GM23338 (cell line): ENCODE data around the gene DNAJB13. TPM values are rescaled to one million over a fixed set of nuclear protein-coding genes. Genes with fewer than 3 reads are reported as not detected.

Experiments used
- ATAC-seq: fragments of 200-7000 bp; cut with Tn5 transposase; 3 replicates; pipeline ENCODE4 v1.9.1; 2020
- DNase-seq: peaks from one replicate; pipeline ENCODE4 v3.0.0-alpha.2; 2015; ENCODE audit warnings: low spot score
- H2AFZ ChIP-seq: fragments of 200-600 bp; sonication (generic); 2 replicates; pipeline ENCODE4 v1.8.0; 2016; ENCODE audit warnings: antibody characterized with exemption, mild to moderate bottlenecking, moderate library complexity
- H3F3A ChIP-seq: fragments of 200-600 bp; sonication (generic); replicated peaks from 2 replicates; pipeline ENCODE4 v1.8.0; 2017; ENCODE audit warnings: antibody characterized with exemption, mixed run types, low read depth
- H3K27ac ChIP-seq: fragments of 200-600 bp; sonication (generic); 2 replicates; pipeline ENCODE4 v1.6.1; 2016; ENCODE audit warnings: low read depth
- H3K27me3 ChIP-seq: fragments of 200-600 bp; sonication (generic); 2 replicates; pipeline ENCODE4 v1.8.0; 2016; ENCODE audit warnings: mild to moderate bottlenecking, mixed run types, moderate library complexity; ENCODE audit not compliant: insufficient read depth
- H3K36me3 ChIP-seq: fragments of 200-600 bp; sonication (generic); 2 replicates; pipeline ENCODE4 v1.8.0; 2016; ENCODE audit warnings: mild to moderate bottlenecking; ENCODE audit not compliant: insufficient read depth
- H3K4me1 ChIP-seq: fragments of 200-600 bp; sonication (generic); 2 replicates; pipeline ENCODE4 v1.8.0; 2016; ENCODE audit warnings: mild to moderate bottlenecking, moderate library complexity; ENCODE audit not compliant: insufficient read depth
- H3K4me2 ChIP-seq: fragments of 200-600 bp; sonication (generic); 2 replicates; pipeline ENCODE4 v1.7.1; 2017; ENCODE audit warnings: mixed run types
- H3K4me3 ChIP-seq: fragments of 200-600 bp; sonication (generic); 2 replicates; pipeline ENCODE4 v1.6.1; 2016; ENCODE audit warnings: mixed run types
- H3K79me2 ChIP-seq: fragments of 200-600 bp; sonication (generic); replicated peaks from 2 replicates; pipeline ENCODE4 v1.8.0; 2017; ENCODE audit warnings: mild to moderate bottlenecking; ENCODE audit not compliant: insufficient read depth
- H3K9me2 ChIP-seq: fragments of 200-600 bp; sonication (generic); 2 replicates; pipeline ENCODE4 v1.8.0; 2017; ENCODE audit not compliant: insufficient read depth
- H4K20me1 ChIP-seq: fragments of 200-600 bp; sonication (generic); replicated peaks from 2 replicates; pipeline ENCODE4 v1.8.0; 2017; ENCODE audit warnings: mild to moderate bottlenecking; ENCODE audit not compliant: insufficient read depth
- H3K27ac Mint-ChIP-seq: 2 replicates; pipeline ENCODE4 v1.8.0; 2020; ENCODE audit warnings: inconsistent platforms, mild to moderate bottlenecking, moderate library complexity, mixed read lengths
- H3K27me3 Mint-ChIP-seq: 3 replicates; pipeline ENCODE4 v1.8.0; 2022; ENCODE audit warnings: low read depth, mild to moderate bottlenecking, moderate library complexity, mixed read lengths, inconsistent platforms; ENCODE audit not compliant: insufficient read depth, poor library complexity
- H3K36me3 Mint-ChIP-seq: 3 replicates; pipeline ENCODE4 v1.8.0; 2021; ENCODE audit warnings: low read depth, mild to moderate bottlenecking, inconsistent platforms, moderate library complexity, mixed read lengths
- H3K4me1 Mint-ChIP-seq: 3 replicates; pipeline ENCODE4 v1.8.0; 2020; ENCODE audit warnings: mild to moderate bottlenecking, inconsistent platforms, mixed read lengths
- H3K4me3 Mint-ChIP-seq: 3 replicates; pipeline ENCODE4 v1.8.0; 2021; ENCODE audit warnings: moderate library complexity, mild to moderate bottlenecking, inconsistent platforms, mixed read lengths
- H3K9me3 Mint-ChIP-seq: 3 replicates; pipeline ENCODE4 v1.8.0; 2020; ENCODE audit warnings: moderate library complexity, mild to moderate bottlenecking, inconsistent platforms, mixed read lengths
- CREB1 ChIP-seq: fragments of 250-450 bp; sonication (Bioruptor Pico); IDR thresholded peaks from 2 replicates; pipeline ENCODE4 v1.5.0; 2020; ENCODE audit warnings: low read depth, mild to moderate bottlenecking, moderate library complexity
- CTCF ChIP-seq, 2 experiments: fragments of 200-600 bp in 1 of 2; sonication (generic) in 1 of 2; conservative IDR thresholded peaks; 2 replicates each; pipeline versions ENCODE4 v1.5.1 to v1.6.1; 2016 to 2017; ENCODE audit warnings: antibody characterized with exemption in 2 of 2, low read depth in 2 of 2, mild to moderate bottlenecking in 2 of 2, moderate library complexity in 1 of 2
- ETS1 ChIP-seq: IDR thresholded peaks from 2 replicates; pipeline ENCODE4 v1.6.1; 2016; ENCODE audit warnings: antibody characterized with exemption
- EZH2 ChIP-seq: fragments of 200-600 bp; sonication (generic); IDR thresholded peaks from one replicate; pipeline ENCODE4 v1.8.0; 2017; ENCODE audit warnings: antibody characterized with exemption, mild to moderate bottlenecking, low read depth; ENCODE audit not compliant: unreplicated experiment
- EZH2phosphoT487 ChIP-seq: fragments of 200-600 bp; sonication (generic); IDR thresholded peaks from one replicate; pipeline ENCODE4 v1.8.1; 2018; ENCODE audit warnings: antibody characterized with exemption; ENCODE audit not compliant: unreplicated experiment
- JUNB ChIP-seq: IDR thresholded peaks from one replicate; pipeline ENCODE4 v1.6.1; 2016; ENCODE audit warnings: antibody characterized with exemption; ENCODE audit not compliant: unreplicated experiment
- NANOG ChIP-seq: IDR thresholded peaks from 2 replicates; pipeline ENCODE4 v1.6.1; 2016; ENCODE audit warnings: antibody characterized with exemption, borderline replicate concordance
- POLR2AphosphoS5 ChIP-seq: IDR thresholded peaks from 2 replicates; pipeline ENCODE4 v1.6.1; 2016; ENCODE audit warnings: antibody characterized with exemption, low read depth
- STAT1 ChIP-seq: IDR thresholded peaks from one replicate; pipeline ENCODE4 v1.6.1; 2016; ENCODE audit warnings: antibody characterized with exemption; ENCODE audit not compliant: unreplicated experiment
- ZNF114 ChIP-seq: fragments of 250-450 bp; sonication (Bioruptor Pico); IDR thresholded peaks from 2 replicates; pipeline ENCODE4 v1.5.0; 2020; ENCODE audit warnings: mild to moderate bottlenecking, moderate library complexity
- ZNF331 ChIP-seq: fragments of 250-450 bp; sonication (Bioruptor Pico); IDR thresholded peaks from 2 replicates; pipeline ENCODE4 v1.5.0; 2020; ENCODE audit warnings: low read depth, mild to moderate bottlenecking, moderate library complexity
- polyA plus RNA-seq: library from polyadenylated mRNA; unstranded; fragments of >200 nt; fragmentation: Nextera tagmentation; extraction: Ambion mirVana; gene quantifications from 2 replicates; pipeline ENCODE4 v1.2.1, GENCODE V29; 2016
- total RNA-seq: library from RNA; depleted of rRNA; stranded (reverse); fragments of >200 nt; shearing (Covaris generic); gene quantifications from 2 replicates; pipeline ENCODE4 v1.2.3, GENCODE V29; 2014
- TF ChIP-seq, protein P1 (sequence below): IDR thresholded peaks from one replicate; pipeline ENCODE4 v1.6.1; 2018; ENCODE audit warnings: antibody characterized with exemption; ENCODE audit not compliant: unreplicated experiment

Gene DNAJB13
- total and polyA plus RNA-seq, 2 experiments from 2014 or later = 0.14 to 0.32 TPM

GRCh38 chr11:74005721-74006517 lies 55.1 kb downstream of the DNAJB13 start (continued):
- TF ChIP-seq, protein P1, sequence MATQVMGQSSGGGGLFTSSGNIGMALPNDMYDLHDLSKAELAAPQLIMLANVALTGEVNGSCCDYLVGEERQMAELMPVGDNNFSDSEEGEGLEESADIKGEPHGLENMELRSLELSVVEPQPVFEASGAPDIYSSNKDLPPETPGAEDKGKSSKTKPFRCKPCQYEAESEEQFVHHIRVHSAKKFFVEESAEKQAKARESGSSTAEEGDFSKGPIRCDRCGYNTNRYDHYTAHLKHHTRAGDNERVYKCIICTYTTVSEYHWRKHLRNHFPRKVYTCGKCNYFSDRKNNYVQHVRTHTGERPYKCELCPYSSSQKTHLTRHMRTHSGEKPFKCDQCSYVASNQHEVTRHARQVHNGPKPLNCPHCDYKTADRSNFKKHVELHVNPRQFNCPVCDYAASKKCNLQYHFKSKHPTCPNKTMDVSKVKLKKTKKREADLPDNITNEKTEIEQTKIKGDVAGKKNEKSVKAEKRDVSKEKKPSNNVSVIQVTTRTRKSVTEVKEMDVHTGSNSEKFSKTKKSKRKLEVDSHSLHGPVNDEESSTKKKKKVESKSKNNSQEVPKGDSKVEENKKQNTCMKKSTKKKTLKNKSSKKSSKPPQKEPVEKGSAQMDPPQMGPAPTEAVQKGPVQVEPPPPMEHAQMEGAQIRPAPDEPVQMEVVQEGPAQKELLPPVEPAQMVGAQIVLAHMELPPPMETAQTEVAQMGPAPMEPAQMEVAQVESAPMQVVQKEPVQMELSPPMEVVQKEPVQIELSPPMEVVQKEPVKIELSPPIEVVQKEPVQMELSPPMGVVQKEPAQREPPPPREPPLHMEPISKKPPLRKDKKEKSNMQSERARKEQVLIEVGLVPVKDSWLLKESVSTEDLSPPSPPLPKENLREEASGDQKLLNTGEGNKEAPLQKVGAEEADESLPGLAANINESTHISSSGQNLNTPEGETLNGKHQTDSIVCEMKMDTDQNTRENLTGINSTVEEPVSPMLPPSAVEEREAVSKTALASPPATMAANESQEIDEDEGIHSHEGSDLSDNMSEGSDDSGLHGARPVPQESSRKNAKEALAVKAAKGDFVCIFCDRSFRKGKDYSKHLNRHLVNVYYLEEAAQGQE = no peak
- no peak for TF ChIP-seq JUNB
- TF ChIP-seq EZH2phosphoT487 = no peak
- no peak for TF ChIP-seq ZNF114 (CRISPR knock-in tag)
- no peak for TF ChIP-seq CTCF (conservative IDR thresholded peaks at IDR 0.05; ENCODE audit: low read depth in 2 of 2)
- TF ChIP-seq ZNF331 (CRISPR knock-in tag) = no peak
- TF ChIP-seq ETS1 = no peak
- TF ChIP-seq CREB1 = no peak
- TF ChIP-seq POLR2AphosphoS5 = no peak
- no peak for TF ChIP-seq NANOG
- TF ChIP-seq EZH2 = no peak
- no peak for TF ChIP-seq STAT1

DNA sequence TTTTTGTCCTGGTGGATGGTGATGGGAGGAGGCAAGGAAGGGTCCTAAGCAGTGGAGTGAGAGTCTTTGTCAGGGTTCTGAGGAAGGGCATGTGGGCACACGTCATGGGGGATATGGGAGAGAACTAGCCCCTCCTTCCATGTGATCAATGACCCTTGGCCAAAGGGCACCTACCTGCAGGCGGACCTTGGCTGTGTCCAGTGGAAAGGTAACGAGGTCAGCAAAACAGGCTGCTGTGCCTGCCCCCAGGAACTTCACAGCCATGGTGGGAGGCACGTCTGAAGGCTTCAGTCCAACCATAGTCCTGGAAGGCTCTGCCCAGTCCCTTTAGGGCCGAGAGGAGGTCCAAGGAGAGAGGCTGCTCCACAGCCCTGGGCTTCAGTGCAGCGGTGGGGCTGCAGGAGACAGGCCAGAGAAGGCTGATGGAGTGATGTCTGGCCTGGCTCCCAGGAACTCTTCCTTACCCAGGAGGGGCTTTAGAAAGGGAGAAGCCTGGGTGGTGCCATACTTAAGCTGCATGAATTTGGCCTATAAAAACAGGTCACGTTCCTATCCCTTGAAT lies 56.0 kb downstream of the DNAJB13 start:
- Histone ChIP-seq H3K4me2 (no peak overlapping the region), H3K27ac (no peak overlapping the region), H3K27me3 (no peaks in the 10 kb centered on the region), H4K20me1 (no peaks in the 10 kb centered on the region), H2AFZ (no peak overlapping the region), H3K9me2 (no peaks in the 10 kb centered on the region), H3K79me2 (no peaks in the 10 kb centered on the region), H3K36me3 (no peaks in the 10 kb centered on the region), H3K4me3 (no peak overlapping the region), H3K4me1 (0 out of 2 replicates have a peak, but pooled peaks cover 5% of the 10 kb centered on the region), H3F3A (no peaks in the 10 kb centered on the region)
- H3K4me3 Mint-ChIP-seq = no peak overlapping the region
- no peaks in the 10 kb centered on the region for H3K9me3 Mint-ChIP-seq
- ATAC-seq = no peak
- H3K36me3 Mint-ChIP-seq = no peaks in the 10 kb centered on the region; the same call in 2 of the 3 replicates
- DNase-seq = no peak
- peaks cover 17% of the 10 kb centered on the region for H3K4me1 Mint-ChIP-seq
- peaks cover 11% of the 10 kb centered on the region for H3K27me3 Mint-ChIP-seq
- H3K27ac Mint-ChIP-seq = no peak overlapping the region
- TF ChIP-seq ZNF114 (CRISPR knock-in tag) (no peak), ZNF331 (CRISPR knock-in tag) (no peak)
